Skin of body (tissue), 2 donors: Measurements from ENCODE around the gene SNX30. TPM values are rescaled to one million over a fixed set of nuclear protein-coding genes. Genes with fewer than 3 reads are reported as not detected.
A peak's percentile ranks its signal among the peaks of the same experiment; 100 is the strongest.
"Not testable (repeated sequence)": the region's sequence is repeated elsewhere in the genome, so short reads cannot be mapped to it uniquely, and the experiment has no call there.

ENCODE experiments used
- DNase-seq: peaks from one replicate; lab custom pipeline; 2025; lab: John Stamatoyannopoulos, UW
- total RNA-seq: library from RNA; depleted of rRNA; stranded (reverse); fragments of >200 nt; gene quantifications from one replicate; pipeline ENCODE4 v1.2.3, GENCODE V29; 2014

The SNX30 gene, protein sequence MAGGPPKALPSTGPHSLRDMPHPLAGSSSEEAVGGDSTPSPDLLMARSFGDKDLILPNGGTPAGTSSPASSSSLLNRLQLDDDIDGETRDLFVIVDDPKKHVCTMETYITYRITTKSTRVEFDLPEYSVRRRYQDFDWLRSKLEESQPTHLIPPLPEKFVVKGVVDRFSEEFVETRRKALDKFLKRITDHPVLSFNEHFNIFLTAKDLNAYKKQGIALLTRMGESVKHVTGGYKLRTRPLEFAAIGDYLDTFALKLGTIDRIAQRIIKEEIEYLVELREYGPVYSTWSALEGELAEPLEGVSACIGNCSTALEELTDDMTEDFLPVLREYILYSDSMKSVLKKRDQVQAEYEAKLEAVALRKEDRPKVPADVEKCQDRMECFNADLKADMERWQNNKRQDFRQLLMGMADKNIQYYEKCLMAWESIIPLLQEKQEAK
- total RNA-seq = 13.3 TPM

DNA sequence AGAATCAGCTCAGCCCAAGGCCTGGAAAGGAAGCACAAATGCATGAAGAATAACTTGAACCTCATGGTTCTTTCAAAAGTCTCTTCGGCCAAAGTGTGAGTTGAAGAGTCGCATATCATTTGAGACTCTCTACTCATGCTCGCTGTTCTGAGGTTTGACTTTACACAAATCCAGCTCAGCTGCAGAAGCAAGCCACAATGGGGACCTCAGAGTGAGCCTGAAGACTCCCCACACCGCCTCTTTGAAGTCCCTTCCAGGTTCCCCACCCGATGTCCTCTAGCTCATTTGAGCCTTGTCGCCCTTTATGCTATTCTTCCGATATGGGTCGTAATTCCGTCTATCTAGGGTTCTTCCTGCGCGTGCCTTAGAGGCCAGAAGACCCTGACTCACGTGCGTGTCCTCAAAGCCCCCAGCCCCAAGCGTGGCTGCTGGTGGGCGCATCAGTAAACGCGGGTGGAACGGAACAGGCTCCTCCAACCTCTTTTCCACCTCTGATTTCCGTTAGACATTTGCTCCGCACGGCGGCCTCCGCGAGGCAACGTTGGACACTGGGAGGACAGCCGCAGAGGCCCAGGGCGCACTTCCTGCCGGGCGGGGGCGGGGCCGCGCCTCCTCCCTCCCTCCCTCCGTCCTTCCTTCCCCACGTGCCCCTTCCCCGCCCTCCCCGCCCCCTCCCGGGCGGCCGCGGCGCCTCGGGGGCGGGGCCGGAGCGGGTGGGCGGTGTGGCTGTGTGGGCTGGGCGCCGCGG lies at the start of gene SNX30:
SNX30 (plus strand) TSS at position 745 of the 748 bp plus-strand sequence. CDS start 242 bp downstream, outside the sequence.
- peak; percentile 85 for DNase-seq

DNA sequence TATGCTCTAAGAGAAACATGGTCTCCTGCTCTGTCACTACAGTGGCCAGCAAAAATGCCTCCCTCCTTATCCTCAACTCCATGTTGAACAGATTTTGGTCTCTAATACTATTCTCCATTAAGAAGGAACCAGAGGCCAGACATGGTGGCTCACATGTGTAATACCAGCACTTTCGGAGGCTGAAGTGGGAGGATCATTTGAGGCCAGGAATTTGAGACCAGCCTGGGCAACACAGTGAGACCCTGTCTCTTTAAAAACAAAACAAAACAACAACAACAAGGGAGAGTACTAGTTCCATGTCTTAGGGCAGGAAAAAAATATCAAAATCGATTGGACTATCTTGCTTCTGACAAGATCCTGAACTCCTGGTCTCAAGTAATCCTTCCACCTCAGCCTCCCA lies 47.3 kb upstream of the SNX30 start:
- no peak for DNase-seq

DNA sequence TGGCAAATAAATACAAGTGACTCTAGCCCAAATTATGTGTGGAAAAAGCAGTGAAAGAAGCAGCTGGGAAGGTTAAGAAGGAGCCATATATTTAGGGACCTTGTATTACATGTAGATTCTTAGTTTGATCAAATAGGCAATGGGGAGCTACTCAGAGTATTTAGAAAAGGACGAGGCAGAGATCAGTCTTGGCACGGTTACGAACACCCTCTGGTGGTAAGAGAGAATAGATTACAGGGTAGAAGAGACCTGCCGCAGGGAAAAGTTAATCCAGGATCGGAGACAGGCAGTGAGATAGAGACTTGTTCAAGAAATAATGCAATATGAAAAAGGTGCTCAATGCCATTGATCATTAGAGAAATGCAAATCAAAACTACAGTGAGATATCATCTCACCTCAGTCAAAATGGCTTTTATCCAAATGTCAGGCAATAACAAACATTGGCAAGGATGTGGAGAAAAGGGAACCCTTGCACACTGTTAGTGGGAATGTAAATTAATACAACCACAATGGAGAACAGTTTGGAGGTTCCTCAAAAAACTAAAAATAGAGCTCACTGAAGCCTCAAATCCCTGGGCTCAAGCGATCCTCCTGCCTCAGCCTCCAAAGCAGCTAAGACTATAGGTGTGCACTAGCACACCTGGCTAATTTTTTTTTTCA lies 44.7 kb upstream of the SNX30 start:
- DNase-seq = peak; percentile 21

DNA sequence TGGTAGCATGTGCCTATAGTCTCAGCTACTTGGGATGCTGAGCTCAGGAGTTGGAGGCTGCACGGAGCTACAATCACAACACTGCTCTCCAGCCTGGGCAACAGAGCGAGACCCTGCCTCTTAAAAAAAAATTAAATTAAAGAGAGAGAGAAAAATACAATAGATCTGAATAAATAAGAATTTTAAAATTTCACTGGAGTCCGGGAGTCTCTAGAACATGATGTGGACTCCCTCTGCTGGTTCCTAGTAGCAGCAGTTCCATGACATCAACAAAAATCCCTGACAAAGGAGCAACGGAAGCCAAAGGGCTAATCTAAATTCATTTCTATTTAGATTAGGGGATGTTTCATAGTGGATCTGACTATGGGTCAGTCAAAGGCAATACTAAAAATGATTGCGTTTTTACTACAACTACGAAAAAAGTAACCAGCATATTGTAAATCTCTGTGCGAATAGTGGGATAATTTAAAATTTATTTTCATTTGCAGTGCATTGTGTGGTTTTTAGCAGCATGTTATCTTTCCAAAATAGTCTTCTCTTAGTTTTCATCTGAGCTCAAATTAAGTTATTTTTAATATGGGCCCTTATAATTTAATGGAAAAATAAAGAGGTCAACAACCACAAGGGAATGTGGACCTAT lies 39.4 kb upstream of the SNX30 start:
- DNase-seq = no peak

DNA sequence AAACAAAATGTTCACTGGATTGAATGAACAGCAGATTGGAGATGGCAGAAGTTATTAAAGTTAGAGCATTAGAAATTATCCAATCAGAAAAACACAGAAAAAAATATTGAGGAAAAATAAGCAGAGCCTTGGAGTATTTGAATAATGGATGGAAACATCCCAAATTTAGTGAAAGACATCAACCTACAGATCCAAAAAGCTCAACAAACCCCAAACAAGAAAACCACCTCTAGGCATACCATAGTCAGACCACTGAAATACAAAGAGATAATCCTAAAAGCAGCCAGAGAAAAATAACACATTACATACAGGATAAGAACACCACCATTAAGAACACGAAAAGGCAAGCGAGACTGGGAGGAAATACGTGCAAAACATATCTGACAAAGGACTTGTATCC lies 37.9 kb upstream of the SNX30 start:
- DNase-seq = no peak

DNA sequence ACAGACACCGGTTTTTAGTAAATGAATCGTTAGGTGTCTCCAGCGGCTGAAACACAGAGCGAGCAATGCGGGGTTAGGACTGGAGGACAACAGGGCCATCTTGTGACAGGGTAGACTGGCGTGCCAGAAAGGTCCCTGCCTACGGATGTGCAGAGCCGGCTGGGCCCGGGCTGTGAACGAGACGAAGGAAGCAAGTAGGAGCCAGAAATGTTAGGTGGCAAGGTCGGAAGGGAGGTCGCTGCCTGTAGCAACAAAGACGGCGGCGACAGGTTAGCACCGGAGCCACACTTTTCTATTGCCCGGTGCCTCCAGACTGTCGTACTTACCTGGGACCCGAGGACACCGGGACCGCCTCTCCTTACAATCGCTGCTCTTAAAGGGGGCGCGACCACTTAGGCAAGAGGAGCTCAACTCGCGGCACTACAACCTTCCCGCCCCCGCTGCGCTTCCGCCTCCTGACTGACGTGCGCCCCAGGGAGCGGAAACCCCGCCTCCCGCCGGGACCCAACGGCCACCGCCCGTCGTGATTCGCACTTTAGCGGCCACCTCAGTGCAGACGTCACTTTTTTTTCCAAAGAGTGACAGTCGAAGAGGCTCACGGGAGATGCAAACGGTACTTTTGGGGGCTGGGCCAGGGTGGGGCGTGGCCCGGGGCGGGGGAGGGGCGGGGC lies 32.8 kb upstream of the SNX30 start, which contains the start of gene INIP:
INIP (minus strand) TSS at position 457 of the 671 bp plus-strand sequence. CDS start 1,632 bp downstream, outside the sequence.
- DNase-seq = peak; percentile 96

DNA sequence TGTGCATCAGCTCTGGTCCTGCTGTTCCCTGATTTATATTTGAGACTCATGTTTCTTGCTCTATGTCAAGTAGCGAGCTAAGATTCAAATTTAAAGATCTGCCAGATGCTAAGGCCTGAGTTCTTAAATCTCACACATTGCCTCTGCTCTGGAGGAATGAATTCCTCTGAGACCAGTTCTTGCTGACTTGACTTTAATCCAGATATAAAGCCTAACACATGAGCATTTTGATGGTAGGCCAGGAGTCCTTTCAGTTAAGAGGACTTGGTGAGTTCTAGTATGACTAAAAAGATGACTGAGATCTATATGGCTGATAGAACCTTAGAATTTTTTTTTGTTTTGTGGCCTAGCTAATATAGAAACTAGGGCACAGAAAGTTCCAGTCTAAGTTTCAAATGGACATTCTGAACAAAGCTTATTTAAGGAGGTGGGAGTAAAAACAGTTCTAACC lies 31.3 kb upstream of the SNX30 start:
- DNase-seq = peak; percentile 90

DNA sequence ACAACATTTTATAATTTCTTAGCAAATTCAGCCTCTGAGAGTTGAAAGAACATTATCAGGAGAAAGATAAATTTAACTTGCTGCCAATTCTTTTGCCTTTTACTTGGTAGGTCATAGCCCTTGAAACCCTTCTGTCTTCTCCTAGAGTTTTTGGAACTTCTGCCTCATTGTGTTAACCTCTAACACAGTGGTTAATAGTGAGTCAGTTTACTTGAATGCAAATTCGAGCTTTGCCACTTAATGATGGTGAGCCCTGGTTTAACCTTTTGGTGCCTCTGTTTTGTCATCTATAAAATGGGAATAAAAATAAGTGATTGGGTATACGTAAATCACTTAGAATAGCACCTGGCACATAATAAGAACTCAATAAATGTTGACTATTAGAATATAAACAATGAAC lies 30.9 kb upstream of the SNX30 start:
- no peak for DNase-seq

DNA sequence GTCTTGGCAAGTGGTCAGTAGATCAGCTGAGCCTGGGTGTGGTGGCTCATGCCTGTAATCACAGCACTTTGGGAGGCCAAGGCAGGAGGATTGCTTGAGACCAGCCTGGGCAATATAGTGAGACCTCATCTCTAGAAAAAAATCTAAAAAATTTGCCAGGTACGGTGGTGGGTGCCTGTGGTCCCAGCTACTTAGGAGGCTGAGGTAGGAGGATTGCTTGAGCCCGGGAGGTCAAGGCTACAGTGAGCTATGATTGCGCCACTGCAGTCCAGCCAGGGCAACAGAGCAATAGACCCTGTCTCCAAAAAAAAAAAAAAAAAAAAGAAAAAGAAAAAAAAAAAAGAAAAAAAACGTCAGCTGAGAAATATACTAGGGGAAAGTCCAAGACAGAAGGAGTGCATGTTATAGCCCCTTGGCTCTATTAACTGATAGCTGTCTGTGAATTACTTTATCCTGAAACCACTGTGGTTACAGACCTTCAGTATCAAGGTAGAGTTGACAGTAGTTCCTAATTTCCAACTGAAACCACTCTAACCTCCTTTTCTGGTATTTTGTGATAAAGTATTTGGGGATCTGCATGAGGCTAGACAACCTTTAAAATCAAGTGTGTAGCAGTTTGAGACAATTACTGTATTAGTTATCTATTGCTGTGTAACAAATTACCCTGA lies 30.3 kb upstream of the SNX30 start:
- no peak for DNase-seq

DNA sequence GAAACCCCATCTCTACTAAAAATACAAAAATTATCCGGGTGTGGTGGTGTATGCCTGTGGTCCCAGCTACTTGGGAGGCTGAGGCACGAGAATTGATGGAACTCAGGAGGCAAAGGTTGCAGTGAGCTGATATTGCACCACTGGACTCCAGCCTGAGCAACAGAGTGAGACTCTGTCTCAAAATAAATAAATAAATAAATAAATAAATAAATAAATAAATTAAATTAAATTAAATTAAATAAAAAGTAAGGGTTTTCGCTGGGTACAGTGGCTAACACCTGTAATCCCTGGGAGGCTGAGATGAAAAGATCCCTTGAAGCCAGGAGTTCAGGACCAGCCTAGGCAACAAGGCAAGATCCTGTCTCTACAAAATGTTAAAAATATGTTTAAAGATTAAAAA lies 27.8 kb upstream of the SNX30 start:
- DNase-seq = not testable (repeated sequence)

DNA sequence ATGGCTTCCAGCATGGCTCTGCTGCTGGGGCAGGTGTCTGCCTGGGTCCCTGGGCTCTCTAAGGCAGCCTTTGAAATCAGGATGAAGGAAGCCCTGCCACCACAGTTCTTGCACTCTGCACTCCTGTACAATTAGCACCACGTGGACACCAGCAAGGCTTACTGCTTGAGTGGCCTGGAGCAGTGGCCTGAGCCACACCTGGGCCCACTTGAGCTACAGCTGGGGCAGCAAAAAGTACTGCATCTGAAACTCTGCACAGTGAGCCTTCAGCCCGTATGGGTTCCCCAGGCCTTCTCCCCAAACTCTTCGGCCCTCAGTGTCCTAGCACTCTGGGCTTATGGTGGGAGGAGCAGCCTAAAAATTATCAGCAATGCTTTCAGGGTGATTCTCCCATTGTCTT lies 24.6 kb upstream of the SNX30 start:
- DNase-seq = no peak

DNA sequence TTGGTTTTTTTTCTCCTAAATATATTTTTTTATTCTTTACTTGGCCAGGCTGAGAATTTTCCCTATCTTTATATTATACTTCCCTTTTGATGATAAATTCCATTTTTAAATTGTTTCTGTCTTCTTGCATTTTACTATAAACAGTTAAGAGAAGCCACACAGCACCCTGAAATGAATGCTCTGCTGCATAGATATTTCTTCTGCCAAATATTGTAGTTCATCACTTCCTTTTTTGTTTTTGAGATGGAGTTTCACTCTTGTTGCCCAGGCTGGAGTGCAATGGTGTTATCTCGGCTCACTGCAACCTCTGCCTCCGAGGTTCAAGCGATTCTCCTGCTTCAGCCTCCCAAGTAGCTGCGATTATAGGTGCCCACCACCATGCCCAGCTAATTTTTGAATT lies 24.1 kb upstream of the SNX30 start:
- DNase-seq = no peak

DNA sequence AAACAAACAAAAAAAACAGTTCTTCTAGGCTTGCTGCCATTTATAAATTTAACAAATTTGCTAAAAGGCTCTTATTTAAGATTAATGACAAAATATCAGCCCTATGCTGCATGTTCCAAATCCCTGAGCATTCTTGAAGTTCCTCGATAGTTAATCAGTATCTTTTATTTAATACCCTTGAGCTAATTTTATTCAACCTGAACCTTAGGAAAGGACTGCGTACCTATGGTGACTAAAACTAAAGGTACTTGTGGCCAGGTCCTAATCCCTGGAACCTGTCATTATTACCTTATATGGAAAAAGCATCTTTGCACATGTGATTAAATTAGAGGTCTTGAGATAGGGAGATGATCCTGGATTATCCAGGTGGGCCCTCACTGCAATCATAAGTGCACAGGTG lies 22.2 kb upstream of the SNX30 start:
- no peak for DNase-seq

DNA sequence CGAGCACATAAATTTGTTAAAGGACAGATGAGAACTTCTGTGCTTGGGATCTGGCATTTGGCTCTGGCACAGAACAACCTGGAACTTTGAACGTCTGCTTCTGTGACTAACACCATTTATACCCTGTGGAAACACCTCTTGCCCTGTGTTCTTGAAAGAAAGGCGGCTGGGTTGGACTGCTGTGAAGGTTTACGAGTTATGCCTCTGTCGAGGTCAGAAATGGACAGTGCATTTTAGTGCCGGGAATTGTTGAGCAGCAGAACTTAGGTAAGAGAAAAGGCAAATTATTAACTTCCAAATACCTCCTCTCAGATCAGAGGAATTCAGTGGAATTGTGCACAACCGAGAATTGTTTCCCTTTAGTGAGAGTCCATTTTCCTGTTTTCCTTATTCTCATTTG lies 18.6 kb upstream of the SNX30 start:
- no peak for DNase-seq

DNA sequence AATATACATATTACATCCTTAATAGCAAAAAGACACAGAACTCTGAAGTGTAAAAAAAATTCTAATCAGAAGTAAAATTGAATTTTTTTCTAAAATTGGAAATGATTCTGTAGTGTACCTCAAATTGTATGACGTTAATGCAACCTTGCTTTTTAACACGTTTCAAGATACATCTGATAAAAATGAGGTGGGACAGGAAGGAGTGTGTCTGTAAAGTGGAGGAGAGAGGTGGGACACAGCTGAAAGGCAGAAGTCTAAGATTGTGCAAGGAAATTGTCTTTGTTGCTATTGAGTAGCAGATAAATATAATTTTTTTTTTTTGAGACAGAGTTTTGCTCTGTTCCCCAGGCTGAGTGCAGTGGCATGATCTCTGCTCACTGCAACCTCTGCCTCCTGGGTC lies 15.7 kb upstream of the SNX30 start:
- DNase-seq = no peak

DNA sequence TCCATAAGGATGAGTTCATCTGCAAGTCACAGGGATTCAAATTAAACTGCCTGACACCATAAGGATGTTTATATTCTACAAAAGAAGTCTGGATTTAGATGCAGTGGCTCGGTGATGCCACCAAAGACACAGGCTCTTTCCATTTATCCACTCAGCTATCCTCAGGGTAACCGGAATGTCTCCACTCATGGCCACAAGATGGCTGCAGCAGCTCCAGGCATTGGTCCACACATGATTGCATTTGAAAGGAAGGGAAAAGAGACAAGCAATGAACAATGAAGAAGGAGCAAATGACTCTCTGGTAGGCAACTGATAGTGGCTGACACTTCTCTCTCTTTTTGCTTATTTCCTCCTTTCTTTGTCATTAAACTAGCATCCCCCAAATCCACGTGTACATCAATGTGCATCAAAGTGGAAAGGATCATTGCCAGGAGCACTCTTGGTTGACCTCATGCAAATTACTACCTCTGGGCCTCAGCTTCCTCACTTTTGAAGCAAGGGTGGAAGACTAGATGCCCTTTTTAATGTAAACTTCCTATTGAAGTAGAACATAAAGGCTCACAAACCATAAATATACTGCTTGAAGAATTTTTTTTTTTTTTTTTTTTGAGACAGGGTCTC lies 7.2 kb upstream of the SNX30 start:
- DNase-seq = no peak

DNA sequence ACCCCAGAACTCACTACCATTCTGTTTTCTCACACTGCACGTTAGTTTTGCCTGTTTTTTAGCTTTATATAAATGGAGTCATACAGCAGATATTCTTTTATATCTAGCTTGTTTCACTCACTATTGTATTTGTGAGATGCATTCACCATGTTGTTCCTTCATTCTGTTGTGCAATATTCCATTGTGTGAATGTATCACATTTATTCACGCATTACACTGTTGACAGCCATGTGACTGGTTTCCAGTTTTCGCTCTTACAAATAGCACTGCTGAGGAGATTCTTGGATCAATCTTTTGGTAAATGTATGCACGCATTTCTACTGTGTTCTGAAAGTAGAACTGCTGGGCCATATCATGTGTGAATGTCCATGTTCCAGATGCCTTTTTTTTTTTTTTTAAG lies 6.4 kb upstream of the SNX30 start:
- DNase-seq = no peak

DNA sequence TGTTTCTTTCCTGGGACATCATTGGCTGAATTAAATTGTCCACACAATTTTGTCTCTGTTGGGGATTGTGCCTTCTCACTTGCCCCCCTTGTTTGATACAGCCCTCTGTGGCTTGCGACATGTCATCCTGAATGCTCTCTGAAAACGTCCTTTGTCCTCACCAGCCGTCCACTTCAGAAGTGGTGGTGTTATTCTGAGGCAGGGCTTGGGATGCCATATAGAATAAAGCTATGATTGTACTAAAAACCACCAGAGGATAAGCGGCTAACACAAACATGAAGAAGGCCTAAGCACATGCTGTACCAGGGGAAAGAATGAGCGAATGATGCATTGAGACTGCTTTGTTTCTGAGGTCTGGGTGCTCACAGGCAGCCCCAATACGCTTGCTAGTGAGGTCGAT lies 3.5 kb upstream of the SNX30 start:
- DNase-seq = peak; percentile 46

DNA sequence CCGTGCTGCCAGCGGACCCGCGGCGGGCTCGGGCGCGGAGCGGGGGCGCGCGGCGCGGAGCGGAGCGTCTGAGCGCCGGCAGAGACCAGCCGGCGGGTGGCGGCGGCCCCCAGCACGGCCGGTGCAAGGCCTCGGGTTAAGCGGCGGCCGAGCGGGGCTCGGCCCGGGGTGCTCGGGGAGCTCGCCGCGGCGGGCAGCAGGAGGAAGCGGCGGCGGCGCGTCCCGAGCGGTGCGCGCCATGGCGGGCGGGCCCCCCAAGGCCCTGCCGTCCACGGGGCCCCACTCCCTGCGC lies 150 bp downstream of the SNX30 start:
- DNase-seq = no peak
